Measurements from ENCODE around the gene ZBTB20.

Gene ZBTB20

GRCh38 chr3:114615523-114616085 is 531.5 kb downstream of the ZBTB20 start:
- no peak for FAIRE-seq

DNA sequence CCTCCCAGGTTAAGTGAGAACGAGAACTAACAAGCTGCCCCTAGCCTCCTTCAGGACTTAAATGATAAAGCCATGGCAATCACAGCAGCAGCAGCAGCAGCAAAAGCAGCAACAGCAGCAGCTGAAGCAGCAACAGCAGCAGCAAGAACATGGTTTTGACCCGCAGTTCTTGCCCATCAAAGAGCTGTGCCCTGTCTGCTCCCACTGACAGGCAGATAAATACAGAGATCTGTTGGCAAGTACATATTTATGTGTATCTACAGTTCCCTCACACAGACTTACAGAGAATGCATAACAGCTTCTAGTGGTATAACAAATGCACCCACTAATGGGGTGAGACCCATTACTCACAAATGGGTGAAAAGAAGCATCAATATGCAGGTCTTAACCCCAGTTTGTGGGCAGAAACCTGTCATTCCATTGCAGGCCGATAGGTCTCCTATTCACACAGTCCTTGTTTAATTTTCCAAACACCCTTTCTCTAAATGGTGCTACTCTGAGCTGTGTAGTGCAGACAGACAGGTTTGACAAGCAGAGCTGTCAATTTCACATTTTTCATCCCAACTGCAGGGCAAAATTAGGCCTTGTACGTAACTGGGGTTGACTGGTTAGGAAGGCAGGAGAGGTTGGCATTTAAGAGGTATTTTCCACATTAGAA is 537.0 kb downstream of the ZBTB20 start:
- no peak for FAIRE-seq

- no peak for FAIRE-seq
Measured at GRCh38 chr3:114608293-114608692, 538.8 kb downstream of the ZBTB20 start.

DNA sequence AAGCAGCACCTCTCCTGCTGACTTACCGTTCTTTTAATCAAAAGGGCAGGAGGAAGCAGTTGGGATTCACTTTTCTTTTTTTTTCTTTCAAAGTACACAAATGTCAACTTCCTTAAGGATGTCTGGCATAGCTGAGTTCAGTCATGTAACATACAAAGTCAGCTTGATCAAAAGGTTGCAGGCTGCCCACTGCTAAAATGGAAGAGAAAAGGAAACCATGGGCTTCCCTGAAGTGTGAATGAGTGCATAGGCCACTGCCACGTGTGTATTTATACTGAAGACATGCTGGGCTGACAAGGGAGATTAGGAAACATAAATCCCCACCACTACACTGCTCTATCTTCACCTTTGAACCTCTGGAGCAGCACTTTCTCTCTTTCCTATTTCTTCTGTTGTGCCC is 540.8 kb downstream of the ZBTB20 start:
- no peak for FAIRE-seq

GRCh38 chr3:114600571-114600970 is 546.5 kb downstream of the ZBTB20 start:
- FAIRE-seq, result no peak

DNA sequence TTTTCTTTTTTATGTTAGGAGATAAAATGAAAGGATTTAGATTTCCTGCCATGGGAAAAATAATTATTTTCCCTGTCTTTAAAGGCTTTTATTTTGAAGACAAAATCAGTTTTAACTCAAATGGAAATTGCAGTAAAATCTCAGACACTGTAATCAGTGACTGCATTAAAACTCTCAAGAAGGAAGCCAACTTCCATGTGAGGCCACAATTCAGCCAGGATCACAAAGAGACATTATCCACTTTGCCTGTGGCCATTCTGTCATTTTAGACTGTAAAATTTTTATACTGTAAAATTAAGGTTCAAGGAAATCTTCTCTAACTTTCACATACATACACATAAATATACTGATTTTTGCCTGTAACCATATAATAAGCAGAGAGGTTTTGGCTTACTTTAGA is 549.2 kb downstream of the ZBTB20 start:
- no peak for FAIRE-seq

- FAIRE-seq, result no peak
Measured at GRCh38 chr3:114597012-114597411, 550.1 kb downstream of the ZBTB20 start.

DNA sequence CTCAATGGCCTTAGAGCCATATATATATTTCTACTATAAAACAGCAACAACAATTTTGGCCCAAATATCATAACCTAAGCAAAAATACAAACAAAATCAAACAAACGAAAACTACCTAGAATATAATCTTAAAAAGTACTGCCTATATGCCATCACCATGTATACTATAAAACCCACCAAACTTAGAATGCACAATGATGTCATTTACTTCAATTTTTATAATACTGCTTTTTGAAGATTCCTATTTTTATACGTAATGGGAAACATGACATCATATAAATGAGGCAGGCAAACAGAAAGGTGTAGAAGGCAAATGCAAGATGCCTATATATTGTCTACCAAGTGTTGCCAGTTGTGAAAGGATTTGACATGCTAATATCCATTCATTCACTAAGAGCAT is 550.9 kb downstream of the ZBTB20 start:
- no peak for FAIRE-seq

GRCh38 chr3:114595522-114596028 is 551.5 kb downstream of the ZBTB20 start:
- FAIRE-seq, result no peak

- no peak for FAIRE-seq
Measured at GRCh38 chr3:114590309-114591047, 556.6 kb downstream of the ZBTB20 start.

DNA sequence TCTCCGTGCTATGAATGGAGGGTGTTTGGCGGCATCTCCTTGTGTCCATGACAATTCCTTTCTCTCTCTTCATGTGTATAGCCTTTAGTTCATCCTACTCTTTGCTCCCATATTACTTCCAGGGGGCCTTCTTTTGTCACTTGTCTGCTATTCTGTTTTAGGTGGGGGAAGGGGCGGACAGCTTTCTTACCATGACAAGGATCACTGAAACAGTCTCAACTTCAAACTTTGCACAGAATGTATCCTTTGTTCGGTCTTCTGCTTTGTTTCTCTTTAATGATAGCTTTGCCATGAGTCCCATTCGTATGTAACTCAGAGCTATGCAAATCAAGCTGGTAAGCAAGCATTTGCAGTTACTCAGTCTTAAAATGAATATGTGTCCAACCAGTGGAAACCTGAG is 559.1 kb downstream of the ZBTB20 start:
- no peak for FAIRE-seq

DNA sequence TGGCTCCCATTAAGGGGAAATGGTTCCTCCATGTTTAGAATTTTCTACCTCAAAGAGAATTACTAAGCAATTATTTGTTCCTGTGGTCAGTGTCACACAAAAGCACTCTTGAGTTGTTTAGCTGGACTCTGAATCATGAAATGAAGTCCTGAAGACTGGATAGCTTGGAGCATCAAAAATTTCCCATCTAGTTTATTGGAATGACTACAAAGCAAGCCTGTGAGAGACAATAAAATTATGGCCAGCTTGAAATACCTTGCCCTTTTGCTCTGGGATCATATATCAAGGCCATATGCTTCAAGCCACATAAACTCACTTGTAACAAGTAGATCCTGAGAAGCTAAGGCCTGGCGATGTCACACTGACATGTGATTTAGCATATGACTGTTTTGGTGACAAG is 561.0 kb downstream of the ZBTB20 start:
- FAIRE-seq, result no peak

DNA sequence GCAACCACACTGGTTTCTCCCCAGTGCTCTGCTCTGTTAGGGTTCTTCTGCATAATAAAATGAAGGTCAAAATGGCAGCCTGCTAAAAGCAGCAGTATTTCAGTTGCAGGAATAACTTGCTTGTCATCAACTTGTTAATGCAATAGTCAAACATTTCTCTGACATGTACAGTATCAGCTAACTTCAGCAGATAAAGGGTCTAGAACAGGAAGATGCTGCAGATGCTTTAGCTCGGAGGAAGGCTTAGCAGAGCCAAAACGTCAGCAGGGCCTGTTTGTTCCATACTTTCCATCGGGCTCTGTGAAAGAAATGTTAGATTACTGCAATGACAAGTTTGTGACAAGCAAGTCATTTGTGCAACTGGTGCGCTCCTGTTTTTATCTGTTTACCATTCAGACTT is 561.4 kb downstream of the ZBTB20 start:
- no peak for FAIRE-seq

GRCh38 chr3:114584734-114585371 is 562.2 kb downstream of the ZBTB20 start:
- no peak for FAIRE-seq

DNA sequence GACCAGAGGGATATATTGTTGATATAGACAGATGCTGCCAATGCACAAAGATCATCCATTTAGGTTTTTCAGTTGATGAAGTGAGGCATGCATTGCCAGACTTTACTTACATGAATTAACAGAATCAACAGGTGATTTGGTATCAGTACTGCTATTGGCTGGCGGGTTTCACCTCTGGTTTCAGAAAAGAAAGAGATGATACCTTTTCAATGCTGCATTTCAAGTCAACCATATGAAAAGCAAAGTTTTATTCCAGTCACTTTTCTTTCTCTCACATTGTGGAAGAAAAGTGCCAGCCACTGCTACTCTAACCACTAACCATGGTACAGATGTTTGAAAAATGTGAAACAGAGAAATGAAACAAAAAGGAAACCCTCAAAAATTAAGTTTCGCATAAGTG is 564.2 kb downstream of the ZBTB20 start:
- no peak for FAIRE-seq

DNA sequence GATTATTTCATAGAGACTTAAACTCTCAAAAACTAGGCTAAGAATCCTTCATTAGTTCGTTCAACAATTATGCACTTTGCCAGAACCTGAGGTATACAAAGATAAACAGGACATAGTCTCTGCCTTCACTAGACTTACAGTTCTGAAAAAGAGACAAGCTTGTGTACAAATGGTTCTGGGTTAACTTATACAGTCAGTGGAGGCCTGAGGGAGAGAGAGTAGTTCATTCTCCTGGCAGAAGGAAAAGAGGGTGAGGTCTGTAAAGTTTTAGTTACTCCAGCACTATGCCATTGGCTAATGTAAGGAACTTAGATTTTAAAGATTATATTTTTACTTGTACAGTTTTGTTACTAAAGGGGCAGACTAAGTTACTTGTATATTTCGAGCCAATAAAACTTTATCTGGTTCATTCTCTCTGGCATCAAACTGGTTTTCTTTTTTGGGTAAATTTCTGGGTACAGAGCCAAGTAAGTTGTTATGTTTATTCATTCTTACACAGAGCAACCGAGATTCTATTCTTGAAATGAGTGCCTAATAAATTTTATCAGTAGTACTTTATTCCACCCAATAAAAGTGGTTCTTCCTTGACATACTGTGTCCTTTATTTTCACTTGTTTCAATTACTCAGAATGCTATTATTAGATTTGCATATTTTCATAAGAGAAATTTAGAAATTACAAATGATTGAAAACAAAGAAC is 574.6 kb downstream of the ZBTB20 start:
- FAIRE-seq, result no peak

DNA sequence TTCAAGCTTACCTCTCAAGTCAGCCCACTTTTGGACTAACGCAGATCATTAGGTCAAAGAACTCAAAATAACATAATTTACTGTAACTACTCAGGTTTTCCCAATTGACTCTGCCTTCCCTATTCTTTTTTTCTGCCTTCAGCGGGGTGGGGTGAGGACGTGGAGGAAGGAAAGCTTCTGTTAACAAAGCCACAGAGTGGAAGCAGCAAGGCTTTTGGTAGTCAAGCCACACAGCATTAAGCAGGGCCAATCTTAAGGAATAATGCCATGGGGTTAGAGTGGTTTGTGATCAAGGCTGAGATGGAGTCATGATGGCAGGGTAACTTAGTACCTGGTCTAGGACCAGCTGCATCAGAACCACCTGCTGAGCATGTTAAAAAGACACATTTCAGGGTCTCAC is 575.7 kb downstream of the ZBTB20 start:
- no peak for FAIRE-seq

DNA sequence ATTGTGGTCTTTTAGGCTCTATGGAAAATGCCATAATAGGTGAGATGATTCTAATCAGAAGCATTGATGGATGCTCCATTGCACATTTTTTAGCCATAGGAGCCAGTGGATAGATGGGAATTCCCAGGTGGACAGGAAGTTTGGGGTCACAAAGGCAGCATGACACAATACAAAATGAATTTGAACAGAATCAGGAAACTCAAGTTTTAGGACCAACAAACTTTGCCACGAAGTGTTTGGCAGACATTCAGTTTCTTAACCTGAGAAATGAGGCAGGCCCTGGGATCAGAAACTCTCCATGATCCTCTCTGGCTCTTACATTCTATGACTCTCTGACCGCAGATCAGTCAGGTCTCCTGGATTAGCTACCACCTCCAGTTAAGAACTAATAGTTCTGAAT is 577.9 kb downstream of the ZBTB20 start:
- no peak for FAIRE-seq

GRCh38 chr3:114567771-114568170 is 579.3 kb downstream of the ZBTB20 start:
- FAIRE-seq, result no peak

DNA sequence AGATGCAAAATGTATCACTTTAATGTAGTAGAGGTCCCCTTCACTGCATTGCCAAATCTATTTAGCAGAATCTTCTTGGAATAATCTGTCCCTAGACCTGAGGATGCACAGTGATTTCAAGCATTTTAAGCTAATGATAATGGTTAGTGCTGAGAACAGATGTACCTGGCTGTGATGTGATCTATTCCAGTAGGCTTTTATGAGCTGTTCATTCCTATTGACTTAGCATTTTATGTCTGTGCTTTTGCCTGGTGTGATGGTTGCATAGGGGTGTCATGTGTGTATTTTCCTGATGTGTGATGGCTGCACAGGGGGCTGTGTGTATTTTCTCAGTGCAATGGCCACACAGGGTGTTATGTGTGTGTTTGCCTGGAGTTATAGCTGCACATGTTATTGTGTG is 580.3 kb downstream of the ZBTB20 start:
- FAIRE-seq, result no peak

- FAIRE-seq, result no peak
Measured at GRCh38 chr3:114566162-114566755, 580.8 kb downstream of the ZBTB20 start.

GRCh38 chr3:114565216-114565615 is 581.9 kb downstream of the ZBTB20 start:
- FAIRE-seq, result peak; percentile 80

DNA sequence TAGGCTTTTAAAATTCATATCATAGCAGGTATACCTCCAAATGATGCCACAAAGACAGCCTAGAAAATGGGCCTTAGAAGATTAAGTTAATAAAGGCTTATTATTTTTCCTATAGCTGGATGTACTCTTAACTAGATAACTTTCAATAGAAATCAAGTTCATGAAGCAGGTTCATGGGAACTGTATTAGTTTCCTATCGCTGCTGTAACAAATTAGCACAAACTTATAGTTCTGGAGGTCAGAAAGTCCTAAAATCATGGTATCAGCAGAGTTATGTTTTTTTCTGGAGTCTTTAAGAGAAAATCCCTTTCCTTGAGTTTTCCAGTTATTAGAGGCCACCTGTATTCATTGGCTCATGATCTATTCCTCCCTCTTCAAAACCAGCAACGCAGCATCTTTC is 583.4 kb downstream of the ZBTB20 start:
- FAIRE-seq, result no peak
